ENCODE measurements around the gene FGD2.
A peak's percentile ranks its signal among the peaks of the same experiment; 100 is the strongest.
"Not testable (repeated sequence)": the region's sequence is repeated elsewhere in the genome, so short reads cannot be mapped to it uniquely, and the experiment has no call there.

Gene FGD2

DNA sequence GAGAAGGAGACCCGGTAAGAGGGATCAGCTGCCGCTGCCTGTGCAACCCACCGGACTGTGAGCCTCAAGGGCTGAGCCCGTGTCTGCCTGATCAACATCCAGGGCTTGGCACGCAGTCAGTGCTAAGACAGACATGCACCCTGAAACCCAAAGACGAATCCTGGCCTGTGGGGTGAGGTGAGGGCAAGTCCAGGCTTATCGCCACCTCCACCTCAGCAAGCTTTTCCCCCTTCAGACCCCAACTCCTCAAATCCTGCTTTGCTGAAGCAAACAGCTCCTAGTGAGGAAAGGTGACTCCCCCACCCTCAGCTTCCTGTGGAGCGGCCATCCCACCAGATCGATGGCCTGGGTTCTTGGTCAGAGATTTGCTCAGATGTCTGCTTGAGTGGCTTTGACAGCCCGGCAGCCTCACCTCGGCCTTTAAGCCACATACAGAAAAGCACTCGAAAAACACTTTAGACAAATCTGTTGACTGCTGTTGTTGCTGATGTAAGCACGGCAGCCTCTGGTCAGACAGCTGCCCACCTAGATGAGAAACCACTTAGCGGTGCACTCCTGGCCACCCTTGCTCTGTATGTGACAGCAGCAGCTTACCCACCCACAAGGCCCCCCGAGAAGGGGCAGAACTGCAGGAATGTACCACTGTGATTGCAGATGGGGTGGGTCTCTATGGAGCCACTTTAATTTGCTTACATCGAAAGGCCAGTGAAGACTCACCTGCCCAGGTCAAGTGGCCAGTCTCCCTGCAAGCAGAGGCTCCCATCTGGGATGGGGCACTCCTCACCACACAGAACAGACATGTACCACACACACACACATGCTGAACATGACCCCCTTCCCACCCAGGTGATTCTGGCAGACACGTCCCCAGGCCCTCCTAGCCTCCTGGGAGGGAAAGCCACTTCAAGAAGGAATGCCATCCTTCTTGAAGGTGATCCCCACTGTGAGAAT is 34.3 kb upstream of the FGD2 start:
- no peak for DNase-seq

GRCh38 chr6:36971921-36972673 is 33.4 kb upstream of the FGD2 start:
- no peak for DNase-seq

GRCh38 chr6:36973190-36973589 is 32.3 kb upstream of the FGD2 start:
- DNase-seq: no peak

DNA sequence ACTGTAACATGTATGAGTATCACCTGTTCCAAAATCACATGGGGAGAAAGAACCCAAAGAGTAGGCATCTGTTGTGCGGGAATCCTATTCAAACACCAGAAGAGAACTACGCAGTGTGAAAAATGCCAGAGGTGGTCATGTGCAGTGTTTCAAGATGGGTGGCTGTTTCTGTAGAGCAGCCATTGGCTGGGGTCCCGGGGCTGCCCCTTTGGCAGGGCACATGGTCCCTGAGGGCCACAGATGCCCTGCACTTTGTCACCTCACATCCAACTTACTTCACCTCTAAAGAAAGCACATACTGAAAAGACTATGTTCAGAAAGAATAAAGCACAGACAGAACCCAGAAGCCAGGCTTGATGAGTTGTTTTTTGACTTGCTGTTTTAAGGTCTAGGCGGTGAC is 31.8 kb upstream of the FGD2 start:
- DNase-seq: no peak

- DNase-seq: no peak
Measured at GRCh38 chr6:36975231-36976006, 30.0 kb upstream of the FGD2 start.

DNA sequence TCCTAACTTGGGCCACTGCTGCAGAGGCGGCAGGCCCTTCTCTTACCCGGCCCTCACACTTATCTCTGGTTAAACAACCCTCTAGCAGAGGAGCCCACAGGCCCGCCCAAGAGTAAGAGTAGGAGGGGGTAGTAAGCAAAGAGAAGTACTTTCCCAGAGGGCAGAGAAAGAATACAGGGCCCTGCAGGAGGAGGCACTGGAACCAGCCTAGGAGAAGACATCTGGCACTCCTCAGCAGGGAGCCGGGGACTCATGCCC is 29.5 kb upstream of the FGD2 start:
- no peak for DNase-seq

DNA sequence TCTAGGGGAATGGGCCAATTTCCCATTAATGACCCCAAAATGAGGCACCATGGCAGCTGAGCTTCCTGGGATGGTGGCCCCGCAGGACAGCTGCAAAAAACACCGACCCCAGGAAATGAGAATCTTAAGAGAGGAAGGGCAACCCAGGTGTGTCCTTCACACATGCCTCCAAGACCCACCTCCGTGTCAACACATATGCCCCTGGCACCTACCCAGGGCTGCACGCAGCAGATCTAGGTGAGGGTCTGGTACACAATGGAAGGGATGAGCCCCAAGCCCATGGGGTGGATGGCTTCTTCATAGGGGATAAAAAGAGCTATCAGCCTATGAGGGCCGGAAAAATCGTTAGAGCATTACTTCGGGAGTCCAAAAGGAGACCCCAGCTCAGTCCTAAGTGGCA is 28.9 kb upstream of the FGD2 start:
- no peak for DNase-seq

DNA sequence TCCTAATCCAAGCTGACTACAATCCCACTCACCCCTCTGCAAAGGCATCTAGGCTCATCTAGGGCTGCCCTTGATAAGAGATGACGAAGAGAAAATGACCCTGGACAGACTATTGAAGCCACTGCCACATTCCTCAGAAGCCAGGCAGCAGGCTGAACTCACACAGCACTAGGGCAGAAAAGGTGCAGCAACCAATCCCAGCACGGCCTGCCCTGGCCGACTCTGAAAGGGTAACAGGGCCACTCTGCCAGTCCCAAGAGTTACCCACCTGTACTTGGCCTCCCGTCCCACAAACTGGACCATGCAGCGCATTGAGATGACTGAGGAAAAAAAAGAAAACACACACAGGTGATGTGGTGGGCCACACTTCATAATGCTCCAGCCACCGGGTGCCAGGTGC is 28.5 kb upstream of the FGD2 start:
- DNase-seq: no peak

DNA sequence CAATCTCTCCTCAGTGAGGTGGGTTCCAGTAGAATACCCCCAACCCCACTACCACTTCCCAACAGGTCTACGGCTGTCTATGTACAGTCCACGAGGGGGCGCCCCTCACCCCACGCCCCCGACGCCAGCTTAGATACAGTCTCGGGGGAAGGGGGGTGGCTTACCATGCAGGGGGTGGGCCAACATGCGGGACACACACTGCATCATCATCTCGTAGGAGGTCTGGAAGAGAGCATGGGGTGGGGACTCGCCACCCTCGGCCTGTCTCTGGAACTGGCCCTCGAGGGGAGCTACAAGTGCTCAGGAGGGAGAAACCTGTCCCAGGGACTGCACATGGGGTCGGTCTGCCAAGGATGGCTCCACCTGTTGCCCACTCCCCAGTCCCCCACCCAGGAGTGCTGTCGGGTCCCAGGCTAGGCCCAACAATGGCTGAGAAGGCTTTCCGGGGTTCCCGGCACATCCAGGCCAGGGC is 27.9 kb upstream of the FGD2 start:
- DNase-seq: no peak

GRCh38 chr6:36978421-36979346 is 26.8 kb upstream of the FGD2 start:
- DNase-seq: peak; percentile 47

DNA sequence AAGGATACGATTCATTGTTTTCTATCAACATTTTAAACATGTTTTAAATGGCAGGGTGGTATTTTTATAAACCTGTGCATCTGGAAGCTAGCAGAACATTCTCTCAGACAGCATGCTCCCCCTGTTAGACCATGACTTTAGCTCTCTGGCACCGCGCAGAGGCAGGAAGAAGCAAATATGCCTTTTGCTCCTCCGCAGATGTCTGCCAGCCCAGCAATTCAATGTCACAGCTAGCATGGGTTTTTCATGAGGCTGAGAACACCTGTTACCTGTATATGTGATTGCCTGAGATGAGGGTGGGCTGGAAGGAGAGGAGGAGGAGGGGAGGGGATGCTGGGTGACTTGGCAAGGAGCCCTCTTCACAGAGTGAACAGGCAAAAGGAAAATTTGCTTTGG is 26.1 kb upstream of the FGD2 start:
- DNase-seq: peak; percentile 59

- no peak for DNase-seq
Measured at GRCh38 chr6:36980129-36980528, 25.3 kb upstream of the FGD2 start.

DNA sequence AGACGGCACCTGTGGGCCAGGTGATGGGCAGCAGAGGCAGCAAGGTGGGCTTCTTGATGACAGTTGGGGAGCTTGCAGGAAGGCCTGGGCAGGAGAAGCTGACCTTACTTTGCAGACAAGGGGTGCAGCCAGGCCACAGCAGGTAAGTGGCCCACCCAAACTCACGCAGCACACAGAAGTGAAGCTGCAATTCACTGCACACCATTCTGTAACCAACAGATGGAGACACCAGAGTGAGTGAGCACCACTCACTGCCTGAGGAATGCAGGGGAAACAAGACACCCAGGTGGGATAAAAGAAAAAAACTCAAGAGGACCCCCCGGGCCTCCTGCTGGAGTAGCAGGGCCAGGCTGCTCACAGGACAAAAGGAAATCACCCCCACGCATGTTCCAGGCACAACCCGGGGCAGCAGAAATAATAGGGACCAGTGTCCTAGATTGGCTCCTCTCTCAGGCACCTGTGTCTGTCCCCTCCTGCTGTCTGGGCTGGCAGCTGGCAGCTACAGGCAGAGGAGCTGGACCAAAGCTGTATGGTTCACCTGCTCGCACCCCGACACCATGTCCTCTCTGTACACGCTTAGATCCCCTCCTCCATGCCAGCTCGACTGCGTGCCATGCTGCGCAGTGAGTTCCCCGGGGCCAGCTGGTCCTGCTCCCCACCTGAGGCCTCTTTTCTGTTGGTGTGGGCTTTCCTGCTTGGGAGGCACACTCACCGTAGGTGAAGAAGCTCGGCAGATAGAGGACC is 24.4 kb upstream of the FGD2 start:
- no peak for DNase-seq

GRCh38 chr6:36983538-36983937 is 21.9 kb upstream of the FGD2 start:
- DNase-seq: no peak

- DNase-seq: no peak
Measured at GRCh38 chr6:36984581-36985416, 20.7 kb upstream of the FGD2 start.

- no peak for DNase-seq
Measured at GRCh38 chr6:36985417-36985807, 20.0 kb upstream of the FGD2 start.

GRCh38 chr6:36985808-36986703 is 19.4 kb upstream of the FGD2 start, which contains the start of gene MTCH1:
MTCH1 (minus strand) TSS chr6:36986196; CDS start chr6:36986173, 23 bp downstream.
- peak; percentile 25 for DNase-seq

GRCh38 chr6:36986704-36987047 is 18.8 kb upstream of the FGD2 start:
- DNase-seq: no peak

GRCh38 chr6:36989264-36989663 is 16.2 kb upstream of the FGD2 start:
- no peak for DNase-seq

DNA sequence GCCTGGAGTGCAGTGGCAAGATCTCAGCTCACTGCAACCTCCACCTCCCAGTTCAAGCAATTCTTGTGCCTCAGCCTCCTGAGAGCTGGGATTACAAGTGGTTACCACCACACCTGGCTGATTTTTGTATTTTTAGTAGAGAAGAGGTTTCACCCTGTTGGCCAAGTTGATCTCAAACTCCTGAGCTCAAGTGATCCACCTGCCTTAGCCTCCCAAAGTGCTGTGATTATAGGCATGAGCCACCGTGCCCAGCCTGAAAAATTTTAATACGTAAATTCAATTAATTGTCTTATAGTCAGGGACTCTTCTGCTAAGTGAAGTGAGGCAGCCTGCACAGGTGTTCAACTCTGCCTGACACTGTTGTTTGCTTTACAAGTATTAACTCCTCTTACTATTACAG is 15.1 kb upstream of the FGD2 start:
- DNase-seq: not testable (repeated sequence)

Measured in NCI-H1694 (cell line).